Common myeloid progenitor, CD34-positive (primary cell): ENCODE data around the gene LCE1E. TPM values are rescaled to one million over a fixed set of nuclear protein-coding genes. Genes with fewer than 3 reads are reported as not detected.

Experiments
- CTCF ChIA-PET: fragments of 350-600 bp; sonication (Branson Sonifier 250); formaldehyde crosslinking; loops from one replicate; lab custom pipeline; 2021; ENCODE audit warnings: antibody characterized with exemption; lab: Charles Lee
- POLR2A ChIA-PET: fragments of 350-600 bp; sonication (Branson Sonifier 250); formaldehyde crosslinking; loops from one replicate; lab custom pipeline; 2021; ENCODE audit warnings: antibody characterized with exemption; lab: Charles Lee
- DNase-seq, 3 donors: peaks; one replicate each; pipeline versions ENCODE4 v3.0.0 to v3.0.0-alpha.2; 2013
- H3K27ac ChIP-seq, 2 experiments: 1 replicate in 1 of 2; 2 replicates in 1 of 2; pipeline ENCODE4 v1.7.0; 2013; ENCODE audit warnings: inconsistent platforms in 2 of 2, low read length in 2 of 2, mild to moderate bottlenecking in 2 of 2, low read depth in 1 of 2, moderate library complexity in 1 of 2; ENCODE audit not compliant: severe bottlenecking in 2 of 2, insufficient read depth in 1 of 2, poor library complexity in 1 of 2
- H3K27me3 ChIP-seq, 5 experiments: replicated peaks in 2 of 5; 1 replicate in 3 of 5; 2 replicates in 2 of 5; pipeline versions ENCODE4 v1.6.1 to v1.7.0; 2013; ENCODE audit warnings: low read length in 4 of 5, mild to moderate bottlenecking in 2 of 5, moderate library complexity in 2 of 5, inconsistent platforms in 1 of 5; ENCODE audit not compliant: insufficient read depth in 5 of 5, control insufficient read depth in 4 of 5
- H3K36me3 ChIP-seq, 4 experiments: 1 replicate in 2 of 4; 2 replicates in 2 of 4; pipeline versions ENCODE4 v1.6.1 to v1.7.0; 2013; ENCODE audit warnings: low read length in 3 of 4, control low read depth in 1 of 4, mild to moderate bottlenecking in 1 of 4; ENCODE audit not compliant: control insufficient read depth in 4 of 4, insufficient read depth in 4 of 4
- H3K4me1 ChIP-seq, 4 experiments: 1 replicate in 3 of 4; 2 replicates in 1 of 4; pipeline versions ENCODE4 v1.6.1 to v1.7.1; 2013; ENCODE audit warnings: low read length in 3 of 4, mild to moderate bottlenecking in 3 of 4, control low read depth in 1 of 4, inconsistent platforms in 1 of 4, moderate library complexity in 1 of 4; ENCODE audit not compliant: control insufficient read depth in 4 of 4, insufficient read depth in 4 of 4; ENCODE audit errors: control extremely low read depth in 1 of 4
- H3K4me3 ChIP-seq, 7 experiments: 1 replicate in 4 of 7; 2 replicates in 3 of 7; pipeline versions ENCODE4 v1.5.1 to v1.7.0; 2013; ENCODE audit warnings: mild to moderate bottlenecking in 7 of 7, low read length in 6 of 7, moderate library complexity in 6 of 7, inconsistent platforms in 2 of 7, low read depth in 2 of 7, control low read depth in 1 of 7; ENCODE audit not compliant: insufficient read depth in 4 of 7, control insufficient read depth in 1 of 7; ENCODE audit errors: extremely low read depth in 1 of 7
- H3K9me3 ChIP-seq, 5 experiments: 1 replicate in 4 of 5; 2 replicates in 1 of 5; pipeline versions ENCODE4 v1.6.1 to v1.7.1; 2013; ENCODE audit warnings: low read length in 4 of 5, mild to moderate bottlenecking in 2 of 5, inconsistent platforms in 1 of 5, low read depth in 1 of 5, moderate library complexity in 1 of 5; ENCODE audit not compliant: control insufficient read depth in 4 of 5, insufficient read depth in 2 of 5; ENCODE audit errors: control extremely low read depth in 1 of 5
- WGBS: methylation state at CpG from one replicate; pipeline ENCODE4 v1.1.5; 2013; ENCODE audit not compliant: insufficient coverage; 5-methylcytosine and 5-hydroxymethylcytosine counted together
- polyA plus RNA-seq: library from polyadenylated mRNA; unstranded; fragments of 120-200 nt; gene quantifications from one replicate; pipeline ENCODE4 v1.2.1, GENCODE V29; 2013

Gene LCE1E
- not detected for polyA plus RNA-seq

GRCh38 chr1:152786077-152786476 lies at the start of gene LCE1E:
Gene LCE1E (plus strand): TSS chr1:152786257. CDS start chr1:152787300, 1,043 bp downstream.
- no peaks in the 10 kb centered on the region for H3K9me3 ChIP-seq
- ChIA-PET CTCF (no interaction called here), POLR2A (no interaction called here)
- DNase-seq, result no peak
- 29% methylated on average over 1 of the region's 2 CpGs for WGBS
- H3K27ac ChIP-seq, result no peak within 1 kb of the TSS
- H3K4me3 ChIP-seq, result no peak within 1 kb of the TSS
- H3K36me3 ChIP-seq, result no peaks in the 10 kb centered on the region
- H3K4me1 ChIP-seq, result no peaks in the 10 kb centered on the region
- H3K27me3 ChIP-seq, result peaks cover 0 to 14% (median 2%) of the 10 kb centered on the region in 5 experiments

GRCh38 chr1:152737997-152738396 lies 48.1 kb upstream of the LCE1E start:
- Histone ChIP-seq H3K4me3 (no peak overlapping the region), H3K27me3 (peaks cover 0 to 26% (median 4%) of the 10 kb centered on the region in 5 experiments)

GRCh38 chr1:152739841-152740240 lies 46.2 kb upstream of the LCE1E start:
- POLR2A ChIA-PET, result no interaction called here
- H3K36me3 ChIP-seq, result no peaks in the 10 kb centered on the region
- no peak overlapping the region for H3K27ac ChIP-seq
- H3K4me3 ChIP-seq, result no peak overlapping the region
- CTCF ChIA-PET, result no interaction called here
- no peaks in the 10 kb centered on the region for H3K9me3 ChIP-seq
- DNase-seq, result no peak
- no peaks in the 10 kb centered on the region for H3K4me1 ChIP-seq
- WGBS, result 100% methylated on average over 3 of the region's 3 CpGs
- H3K27me3 ChIP-seq, result peaks cover 0 to 24% (median 4%) of the 10 kb centered on the region in 5 experiments

More at GRCh38 chr1:152737997-152738396, 48.1 kb upstream of the LCE1E start:
- H3K36me3 ChIP-seq, result no peaks in the 10 kb centered on the region
- CTCF ChIA-PET, result no interaction called here
- POLR2A ChIA-PET, result no interaction called here
- DNase-seq, result no peak
- H3K4me1 ChIP-seq, result no peaks in the 10 kb centered on the region
- H3K9me3 ChIP-seq, result no peaks in the 10 kb centered on the region
- H3K27ac ChIP-seq, result no peak overlapping the region
- WGBS, result 100% methylated on average over 3 of the region's 5 CpGs

- peaks cover 0 to 22% (median 2%) of the 10 kb centered on the region in 5 experiments for H3K27me3 ChIP-seq
- ChIA-PET CTCF (no interaction called here), POLR2A (no interaction called here)
- no peak overlapping the region for H3K4me3 ChIP-seq
- no peaks in the 10 kb centered on the region for H3K4me1 ChIP-seq
- H3K9me3 ChIP-seq, result no peaks in the 10 kb centered on the region
- H3K27ac ChIP-seq, result no peak overlapping the region
- H3K36me3 ChIP-seq, result no peaks in the 10 kb centered on the region
- DNase-seq, result no peak
These were observed 44.4 kb upstream of the LCE1E start for GRCh38 chr1:152741656-152742055.

- no CpG with 5 or more reads among the region's 2 CpGs for WGBS
- Histone ChIP-seq H3K27me3 (peaks cover 0 to 14% (median 5%) of the 10 kb centered on the region in 5 experiments), H3K4me3 (no peak overlapping the region), H3K9me3 (no peaks in the 10 kb centered on the region), H3K27ac (no peak overlapping the region), H3K4me1 (no peaks in the 10 kb centered on the region), H3K36me3 (no peaks in the 10 kb centered on the region)
- no peak for DNase-seq
- POLR2A ChIA-PET, result no interaction called here
- CTCF ChIA-PET, result no interaction called here
These were observed 42.5 kb upstream of the LCE1E start for GRCh38 chr1:152743371-152744145.

DNA sequence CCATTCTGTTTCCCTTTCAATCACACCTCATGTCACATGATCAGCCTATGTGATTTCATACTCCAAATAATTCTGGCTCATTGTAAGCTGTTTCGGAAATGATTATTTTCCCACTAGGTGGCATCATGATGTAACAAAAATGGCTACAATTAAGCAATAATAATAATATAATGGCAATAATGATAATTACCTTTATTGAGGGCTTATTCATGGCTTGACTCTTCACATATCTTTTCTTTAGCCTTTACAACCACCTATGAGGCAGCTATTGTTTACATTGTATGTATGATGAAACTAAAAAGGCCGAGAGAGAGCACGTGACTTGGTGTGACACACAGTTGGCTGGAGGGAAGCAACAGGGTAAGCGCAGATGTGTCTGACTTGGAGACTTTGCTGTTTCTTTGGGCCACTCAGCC lies 40.8 kb upstream of the LCE1E start:
- no peaks in the 10 kb centered on the region for H3K4me1 ChIP-seq
- ChIA-PET POLR2A (no interaction called here), CTCF (no interaction called here)
- H3K27me3 ChIP-seq, result peaks cover 0 to 19% (median 5%) of the 10 kb centered on the region in 5 experiments
- no peak for DNase-seq
- H3K4me3 ChIP-seq, result no peak overlapping the region
- no peak overlapping the region for H3K27ac ChIP-seq
- H3K36me3 ChIP-seq, result no peaks in the 10 kb centered on the region
- H3K9me3 ChIP-seq, result no peaks in the 10 kb centered on the region
- WGBS, result 100% methylated on average over 3 of the region's 4 CpGs

DNA sequence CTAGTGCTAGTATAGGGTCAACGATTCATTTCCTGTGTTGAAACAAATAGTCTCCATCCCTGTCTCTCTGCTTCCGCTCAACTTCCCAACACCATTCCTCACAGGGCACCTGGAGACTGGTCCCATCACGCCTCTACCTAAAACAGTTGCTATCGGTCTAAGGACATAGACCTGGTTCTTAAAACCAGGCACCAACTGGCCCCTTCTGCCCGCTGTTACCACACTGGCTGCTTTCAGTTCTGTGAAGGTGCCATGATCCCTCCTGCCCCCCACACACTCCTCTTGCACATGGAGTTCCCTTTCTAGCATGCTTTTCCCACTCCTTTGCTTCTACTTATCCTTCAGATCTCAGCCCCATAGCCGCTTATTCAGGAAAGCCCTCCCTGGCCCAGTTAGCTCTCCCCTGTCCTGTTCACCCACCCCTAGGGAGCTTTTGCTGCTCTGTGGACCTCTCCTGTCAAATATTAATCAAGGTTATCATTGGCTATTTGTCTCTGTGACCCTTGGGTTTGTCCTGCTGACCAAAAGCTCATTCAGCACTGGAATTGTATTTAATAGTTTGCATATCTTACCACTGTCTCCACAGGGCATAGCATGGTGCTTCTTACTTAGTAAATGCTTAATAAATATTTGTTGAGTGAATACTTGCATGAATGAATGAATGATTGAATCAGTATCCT lies 40.2 kb upstream of the LCE1E start:
- Histone ChIP-seq H3K27ac (no peak overlapping the region), H3K4me3 (no peak overlapping the region), H3K36me3 (no peaks in the 10 kb centered on the region), H3K27me3 (peaks cover 0 to 24% (median 5%) of the 10 kb centered on the region in 5 experiments), H3K9me3 (no peaks in the 10 kb centered on the region), H3K4me1 (no peaks in the 10 kb centered on the region)
- DNase-seq, result no peak
- POLR2A ChIA-PET, result no interaction called here
- 92% methylated on average over 5 of the region's 6 CpGs for WGBS
- CTCF ChIA-PET, result no interaction called here
